ENCODE measurements around the gene RIOK2. TPM values are rescaled to one million over a fixed set of nuclear protein-coding genes. Genes with fewer than 3 reads are reported as not detected.
"Not testable (repeated sequence)": the region's sequence is repeated elsewhere in the genome, so short reads cannot be mapped to it uniquely, and the experiment has no call there.

Gene RIOK2
- polyA plus RNA-seq, 1 of the 3 experiments (the other 2 are of a cell fraction): 5.9 TPM

DNA sequence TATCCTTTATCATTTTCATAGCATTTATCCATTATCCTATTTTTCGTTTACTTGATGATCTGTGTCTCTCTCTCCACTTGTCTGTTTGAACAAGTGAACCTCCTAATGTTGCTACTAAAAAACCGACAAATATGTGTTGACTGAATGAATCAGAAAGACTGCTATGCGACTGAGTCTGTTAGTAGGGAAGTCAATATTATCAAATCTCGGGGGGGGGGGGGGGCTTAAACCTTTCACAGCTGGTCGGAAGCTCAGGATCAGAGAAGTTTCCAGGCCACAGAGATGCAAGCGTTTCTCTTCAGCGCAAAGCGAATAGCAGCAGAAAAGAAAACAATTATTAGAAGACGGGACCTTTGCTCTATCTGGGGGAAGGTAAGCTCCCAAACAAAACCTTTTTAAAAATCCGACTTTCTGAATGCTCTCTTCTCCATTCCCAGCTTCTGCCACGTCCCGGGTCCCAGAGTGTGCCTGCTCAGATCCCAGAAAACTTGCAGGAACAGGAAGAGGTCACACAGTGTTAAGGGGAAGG lies 412 bp downstream of the RIOK2 start (continued):
- TF ChIP-seq RXRA (IDR thresholded peaks at IDR 0.05; ENCODE audit: borderline replicate concordance, low read depth) (no peak), EP300 (IDR thresholded peaks at IDR 0.05; ENCODE audit: borderline replicate concordance in 1 of 2, low read depth in 1 of 2, low read length in 1 of 2) (no peak)
- TF ChIP-seq, protein P1, sequence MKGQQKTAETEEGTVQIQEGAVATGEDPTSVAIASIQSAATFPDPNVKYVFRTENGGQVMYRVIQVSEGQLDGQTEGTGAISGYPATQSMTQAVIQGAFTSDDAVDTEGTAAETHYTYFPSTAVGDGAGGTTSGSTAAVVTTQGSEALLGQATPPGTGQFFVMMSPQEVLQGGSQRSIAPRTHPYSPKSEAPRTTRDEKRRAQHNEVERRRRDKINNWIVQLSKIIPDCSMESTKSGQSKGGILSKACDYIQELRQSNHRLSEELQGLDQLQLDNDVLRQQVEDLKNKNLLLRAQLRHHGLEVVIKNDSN (IDR thresholded peaks at IDR 0.05; ENCODE audit: borderline replicate concordance, low read depth): no peak

DNA sequence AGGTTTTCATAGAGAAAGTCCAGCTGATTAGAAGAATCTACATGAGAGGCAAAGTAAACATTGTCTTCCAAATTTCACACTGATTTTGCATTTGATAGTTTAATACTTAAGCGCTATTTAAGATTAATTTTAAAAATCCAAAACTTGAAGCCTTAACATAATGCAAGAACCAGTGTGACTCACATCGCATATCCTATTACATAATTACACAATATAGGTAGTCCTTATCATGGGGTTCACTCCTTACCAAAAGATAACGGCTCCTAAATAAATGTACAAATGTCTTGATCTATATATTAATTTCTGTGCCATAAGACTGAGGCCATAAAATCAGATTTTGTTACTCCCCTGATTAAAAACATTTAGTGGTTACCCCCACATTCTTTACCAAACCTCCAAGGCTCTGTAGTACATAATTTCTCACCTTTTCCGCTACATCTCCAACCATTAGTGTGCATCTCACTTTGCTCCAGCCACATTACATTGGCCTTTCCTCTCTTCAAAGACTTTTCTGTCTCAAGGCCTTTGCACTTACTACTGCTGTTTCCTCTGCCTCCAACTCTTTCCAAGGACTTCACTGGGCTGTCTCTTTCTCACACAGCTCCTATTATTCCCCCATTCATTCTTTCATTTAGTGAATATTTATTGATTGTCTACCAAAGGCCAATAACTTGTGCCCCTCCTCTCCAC lies 1.0 kb downstream of the RIOK2 start:
- no peaks in the 10 kb centered on the region for H3K27me3 ChIP-seq (ENCODE audit: insufficient read depth)
- H2AFZ ChIP-seq (ENCODE audit: low read depth): peak overlapping the region; percentile 97; the same call in 1 of the 2 replicates
- H3K79me2 ChIP-seq (ENCODE audit: insufficient read depth): peaks cover 47% of the 10 kb centered on the region
- H3K4me1 ChIP-seq (ENCODE audit: control insufficient read depth in 1 of 2, insufficient read depth in 2 of 2, low read depth in 1 of 2, low read length in 1 of 2): peaks cover 3 to 5% of the 10 kb centered on the region in 2 experiments; a peak in 3 of 4 replicates
- 0 out of 2 replicates have a peak, but pooled peaks cover 7% of the 10 kb centered on the region for H4K20me1 ChIP-seq (ENCODE audit: insufficient read depth)
- POLR2A ChIA-PET: no interaction called here
- CTCF ChIA-PET: interaction anchor here (1.4 kb wide), 1 partner anchor 1587 kb away, joined by 5 read pairs; no protein-coding TSS in a partner anchor
- TF ChIP-seq, protein P2, sequence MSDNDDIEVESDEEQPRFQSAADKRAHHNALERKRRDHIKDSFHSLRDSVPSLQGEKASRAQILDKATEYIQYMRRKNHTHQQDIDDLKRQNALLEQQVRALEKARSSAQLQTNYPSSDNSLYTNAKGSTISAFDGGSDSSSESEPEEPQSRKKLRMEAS (IDR thresholded peaks at IDR 0.05; ENCODE audit: low read depth): no peak
- TF ChIP-seq GATA2 (CRISPR knock-in tag; IDR thresholded peaks at IDR 0.05): no peak
- TF ChIP-seq SMC3 (IDR thresholded peaks at IDR 0.05; ENCODE audit: low read depth, low read length): no peak
- no peak for TF ChIP-seq YY1 (IDR thresholded peaks at IDR 0.05; ENCODE audit: low read depth)
- no peak for TF ChIP-seq TAF1 (IDR thresholded peaks at IDR 0.05; ENCODE audit: borderline replicate concordance, low read depth, low read length)
- no peak for TF ChIP-seq EZH2phosphoT487 (IDR thresholded peaks at IDR 0.05; ENCODE audit: borderline replicate concordance, low read depth)
- TF ChIP-seq, protein P3, sequence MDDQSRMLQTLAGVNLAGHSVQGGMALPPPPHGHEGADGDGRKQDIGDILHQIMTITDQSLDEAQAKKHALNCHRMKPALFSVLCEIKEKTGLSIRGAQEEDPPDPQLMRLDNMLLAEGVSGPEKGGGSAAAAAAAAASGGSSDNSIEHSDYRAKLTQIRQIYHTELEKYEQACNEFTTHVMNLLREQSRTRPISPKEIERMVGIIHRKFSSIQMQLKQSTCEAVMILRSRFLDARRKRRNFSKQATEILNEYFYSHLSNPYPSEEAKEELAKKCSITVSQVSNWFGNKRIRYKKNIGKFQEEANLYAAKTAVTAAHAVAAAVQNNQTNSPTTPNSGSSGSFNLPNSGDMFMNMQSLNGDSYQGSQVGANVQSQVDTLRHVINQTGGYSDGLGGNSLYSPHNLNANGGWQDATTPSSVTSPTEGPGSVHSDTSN (IDR thresholded peaks at IDR 0.05): no peak
- no peak for TF ChIP-seq ELF1 (IDR thresholded peaks at IDR 0.05)
- no peak for TF ChIP-seq MXI1 (IDR thresholded peaks at IDR 0.05; ENCODE audit: low read depth, low read length)
- H3K27ac ChIP-seq (ENCODE audit: low read depth in 2 of 2, low read length in 1 of 2): peak overlapping the region in 1 of 2 experiments; percentile 92; a peak in 1 of 4 replicates
- peak overlapping the region; percentile 88 to 93 for H3K4me3 ChIP-seq (ENCODE audit: low read depth in 2 of 2, low read length in 1 of 2)
- DNase-seq: no peak
- H3K9me2 ChIP-seq: no peaks in the 10 kb centered on the region
- H3K9ac ChIP-seq: peak overlapping the region; percentile 90
- no peaks in the 10 kb centered on the region for H3K9me3 ChIP-seq
- H3K36me3 ChIP-seq (replicated peaks in 1 of 2; ENCODE audit: control insufficient read depth in 1 of 2, insufficient read depth in 2 of 2, low read length in 1 of 2): peaks cover 28 to 30% of the 10 kb centered on the region in 2 experiments
- WGBS (ENCODE audit: low lambda C conversion rate): 89% methylated on average over 4 of the region's 4 CpGs
- H3F3A ChIP-seq (replicated peaks; ENCODE audit: insufficient read depth): no peaks in the 10 kb centered on the region
- H3K4me2 ChIP-seq: peak overlapping the region; percentile 71

DNA sequence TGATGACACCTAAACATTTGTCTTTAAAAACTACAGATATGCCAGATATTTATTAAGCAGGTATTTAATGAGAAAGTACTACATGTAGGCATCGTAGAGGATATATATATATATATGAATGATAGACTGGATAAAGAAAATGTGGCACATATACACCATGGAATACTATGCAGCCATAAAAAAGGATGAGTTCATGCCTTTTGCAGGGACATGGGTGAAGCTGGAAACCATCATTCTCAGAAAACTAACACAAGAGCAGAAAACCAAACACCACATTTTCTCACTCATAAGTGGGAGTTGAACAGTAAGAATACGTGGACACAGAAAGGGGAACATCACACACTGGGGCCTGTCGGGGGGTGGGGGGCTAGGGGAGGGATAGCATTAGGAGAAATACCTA lies 3.6 kb downstream of the RIOK2 start:
- H3K9me2 ChIP-seq; H3K4me3 ChIP-seq (ENCODE audit: low read depth in 2 of 2, low read length in 1 of 2); H3K9me3 ChIP-seq; H2AFZ ChIP-seq (ENCODE audit: low read depth); H3K4me1 ChIP-seq (ENCODE audit: control insufficient read depth in 1 of 2, insufficient read depth in 2 of 2, low read depth in 1 of 2, low read length in 1 of 2); H3F3A ChIP-seq (replicated peaks; ENCODE audit: insufficient read depth); H3K4me2 ChIP-seq; H4K20me1 ChIP-seq (ENCODE audit: insufficient read depth); POLR2A ChIA-PET; H3K9ac ChIP-seq; DNase-seq; H3K27ac ChIP-seq (ENCODE audit: low read depth in 2 of 2, low read length in 1 of 2); H3K27me3 ChIP-seq (ENCODE audit: insufficient read depth): not testable (repeated sequence)
- Histone ChIP-seq H3K79me2 (ENCODE audit: insufficient read depth) (peaks cover 53% of the 10 kb centered on the region), H3K36me3 (replicated peaks in 1 of 2; ENCODE audit: control insufficient read depth in 1 of 2, insufficient read depth in 2 of 2, low read length in 1 of 2) (peaks cover 52 to 53% of the 10 kb centered on the region in 2 experiments)
- CTCF ChIA-PET: interaction anchor here (1.5 kb wide), 1 partner anchor 427 kb away, joined by 4 read pairs; no protein-coding TSS in a partner anchor
- WGBS (ENCODE audit: low lambda C conversion rate): 86% methylated on average over 3 of the region's 3 CpGs
